Ammon's horn (tissue), 1 donor: ENCODE results near the gene LY6G6F.

Experiments
- DNase-seq: peaks from one replicate; pipeline ENCODE4 v3.0.0-alpha.2; 2016; ENCODE audit warnings: low spot score

Gene LY6G6F

GRCh38 chr6:31676904-31677303 is 29.8 kb upstream of the LY6G6F start:
- DNase-seq, result no peak

- DNase-seq, result no peak
Measured at GRCh38 chr6:31677955-31678354, 28.7 kb upstream of the LY6G6F start.

GRCh38 chr6:31680226-31681134 is 26.2 kb upstream of the LY6G6F start, which contains the start of gene LY6G5C:
LY6G5C (minus strand) TSS chr6:31681067; CDS start chr6:31680373, 694 bp downstream.
- DNase-seq, result peak; percentile 92

GRCh38 chr6:31681135-31681671 is 25.5 kb upstream of the LY6G6F start:
- DNase-seq, result peak; percentile 32

- DNase-seq, result no peak
Measured at GRCh38 chr6:31683591-31683990, 23.1 kb upstream of the LY6G6F start.

- DNase-seq, result no peak
Measured at GRCh38 chr6:31686483-31686882, 20.2 kb upstream of the LY6G6F start.

GRCh38 chr6:31687321-31687720 is 19.3 kb upstream of the LY6G6F start:
- no peak for DNase-seq

- no peak for DNase-seq
Measured at GRCh38 chr6:31687860-31688693, 18.6 kb upstream of the LY6G6F start.

GRCh38 chr6:31689249-31690110 is 17.2 kb upstream of the LY6G6F start:
- DNase-seq, result no peak

GRCh38 chr6:31690231-31691077 is 16.2 kb upstream of the LY6G6F start:
- DNase-seq, result no peak

GRCh38 chr6:31691078-31691463 is 15.6 kb upstream of the LY6G6F start:
- no peak for DNase-seq

- DNase-seq, result no peak
Measured at GRCh38 chr6:31691564-31692108, 15.0 kb upstream of the LY6G6F start.

- no peak for DNase-seq
Measured at GRCh38 chr6:31692353-31692752, 14.3 kb upstream of the LY6G6F start.

GRCh38 chr6:31692886-31693285 is 13.8 kb upstream of the LY6G6F start:
- no peak for DNase-seq

GRCh38 chr6:31693535-31693934 is 13.1 kb upstream of the LY6G6F start:
- no peak for DNase-seq

GRCh38 chr6:31697555-31697954 is 9.1 kb upstream of the LY6G6F start:
- DNase-seq, result no peak

- no peak for DNase-seq
Measured at GRCh38 chr6:31700740-31701401, 5.8 kb upstream of the LY6G6F start.

- no peak for DNase-seq
Measured at GRCh38 chr6:31701666-31702404, 4.8 kb upstream of the LY6G6F start.

- no peak for DNase-seq
Measured at GRCh38 chr6:31702405-31702818, 4.3 kb upstream of the LY6G6F start.
